Inferior parietal cortex (tissue), 1 donor: ENCODE data around the gene FYCO1.
"Not testable (repeated sequence)": the region's sequence is repeated elsewhere in the genome, so short reads cannot be mapped to it uniquely, and the experiment has no call there.

Source experiments
- DNase-seq: peaks from one replicate; pipeline ENCODE4 v3.0.0-alpha.2; 2016; ENCODE audit errors: extremely low spot score

FYCO1 gene

DNA sequence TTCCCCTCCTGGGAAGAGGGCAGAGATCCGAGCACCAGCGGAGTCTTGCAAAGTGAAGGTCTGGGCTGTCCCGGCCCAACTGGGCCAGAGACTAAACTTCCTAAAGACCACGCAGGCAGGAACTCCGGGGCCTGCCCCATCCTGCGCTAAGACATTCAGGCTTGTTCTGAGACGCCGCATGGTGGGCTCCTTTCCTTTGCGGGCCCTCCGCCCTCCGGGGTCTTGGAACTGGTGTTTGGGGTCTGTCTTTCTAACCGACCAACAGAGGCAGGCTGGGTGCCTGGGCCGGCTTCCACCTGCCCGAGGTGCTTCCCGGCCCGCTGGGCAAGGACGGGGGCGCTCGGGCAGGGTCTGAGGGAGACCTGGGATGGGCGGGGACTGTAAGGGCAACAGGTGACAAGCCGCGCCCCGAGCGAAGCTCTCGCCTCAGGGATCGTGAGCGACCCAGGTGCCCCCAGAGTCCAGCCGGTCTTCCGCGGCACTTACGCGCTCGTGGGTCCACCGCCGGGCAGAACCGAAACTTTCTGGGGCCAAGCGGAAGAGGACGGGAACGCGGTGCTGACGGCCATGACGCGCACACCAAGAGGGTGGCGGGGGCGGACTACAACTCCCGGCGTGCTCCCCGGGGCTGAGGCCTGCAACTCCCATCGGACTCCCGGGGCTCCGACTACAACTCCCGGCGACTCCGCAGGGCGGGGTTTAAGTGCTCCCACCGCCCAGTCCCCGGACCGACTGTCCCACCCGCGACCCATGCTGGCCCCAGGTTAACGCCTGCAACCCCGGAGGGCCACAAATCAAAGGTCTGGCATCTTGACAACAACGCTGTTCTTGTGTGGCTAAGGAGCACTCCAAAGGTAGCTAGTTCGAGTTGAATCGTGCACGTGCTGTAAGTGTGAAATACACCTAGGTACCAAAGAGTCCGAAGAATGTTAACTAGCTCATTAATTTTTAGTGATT, at the start of gene FYCO1:
TSS of gene FYCO1 (minus strand) at position 589 of the 957 bp plus-strand sequence. CDS start 10,914 bp downstream, outside the sequence.
- DNase-seq = peak; percentile 83

DNA sequence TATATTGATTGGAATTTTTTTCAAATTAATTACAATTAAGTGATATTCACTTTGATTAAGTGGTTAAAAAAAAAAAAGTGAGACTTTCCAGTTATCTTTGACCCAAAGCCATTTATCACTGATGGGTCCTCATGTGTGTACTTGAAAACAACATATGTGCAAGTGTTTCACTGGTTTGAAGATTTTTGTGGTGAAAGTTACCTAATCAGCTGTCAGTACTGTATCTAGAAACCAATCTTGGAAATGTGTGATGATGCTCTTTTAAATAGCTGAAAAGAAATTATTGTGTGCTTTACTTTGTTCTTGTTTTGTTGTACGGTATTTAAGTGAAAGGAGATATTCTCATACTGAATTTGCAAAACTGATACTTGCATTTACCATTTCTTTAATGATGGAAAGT, 43.3 kb upstream of the FYCO1 start:
- no peak for DNase-seq

- not testable (repeated sequence) for DNase-seq
These were observed 42.4 kb upstream of the FYCO1 start for GRCh38 chr3:46038071-46038470.

- no peak for DNase-seq
These were observed 40.6 kb upstream of the FYCO1 start for GRCh38 chr3:46036191-46036590.

- DNase-seq = no peak
These were observed 36.1 kb upstream of the FYCO1 start for GRCh38 chr3:46031747-46032146.

DNA sequence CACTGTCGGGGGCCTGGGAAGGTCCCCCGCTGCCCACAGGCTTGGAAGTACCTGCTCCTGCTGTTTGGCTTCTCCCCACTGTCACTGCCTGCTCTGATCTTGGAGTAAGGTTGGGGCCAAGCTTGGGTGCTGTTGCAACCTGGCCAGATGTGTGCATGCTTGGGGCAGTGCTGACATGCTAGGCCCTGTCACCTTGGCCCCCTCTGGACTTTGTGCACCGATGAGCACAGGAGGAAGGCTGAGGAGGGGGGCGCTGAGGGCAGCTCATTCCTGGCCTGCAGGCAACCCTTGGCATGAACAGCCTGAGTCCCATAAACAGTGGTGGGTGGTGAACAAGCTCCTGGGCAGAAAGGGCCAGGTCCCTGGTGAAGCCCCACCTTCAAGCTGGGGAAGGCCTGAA, 35.6 kb upstream of the FYCO1 start:
- no peak for DNase-seq

DNA sequence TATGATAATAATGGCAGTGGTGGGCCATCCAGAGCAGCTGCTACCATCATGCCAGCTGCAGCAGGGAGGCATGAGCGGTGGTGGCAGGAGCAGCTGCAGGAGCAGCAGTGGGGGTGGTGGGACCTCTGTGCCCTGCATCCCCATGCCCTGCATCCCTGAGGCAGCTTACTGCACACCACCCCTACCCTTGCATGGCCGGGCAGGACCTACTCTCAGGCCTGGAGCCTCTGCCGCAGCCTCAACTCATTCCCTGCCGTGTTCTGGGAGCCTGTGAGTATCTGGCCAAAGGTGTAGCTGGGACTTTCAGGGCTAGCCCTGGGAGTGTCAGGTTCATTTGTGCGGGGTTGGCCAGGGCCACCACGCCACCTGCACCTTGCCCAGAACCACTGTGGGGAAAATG, 35.0 kb upstream of the FYCO1 start:
- DNase-seq = no peak

GRCh38 chr3:46029953-46030543, 34.4 kb upstream of the FYCO1 start:
- DNase-seq = no peak

DNA sequence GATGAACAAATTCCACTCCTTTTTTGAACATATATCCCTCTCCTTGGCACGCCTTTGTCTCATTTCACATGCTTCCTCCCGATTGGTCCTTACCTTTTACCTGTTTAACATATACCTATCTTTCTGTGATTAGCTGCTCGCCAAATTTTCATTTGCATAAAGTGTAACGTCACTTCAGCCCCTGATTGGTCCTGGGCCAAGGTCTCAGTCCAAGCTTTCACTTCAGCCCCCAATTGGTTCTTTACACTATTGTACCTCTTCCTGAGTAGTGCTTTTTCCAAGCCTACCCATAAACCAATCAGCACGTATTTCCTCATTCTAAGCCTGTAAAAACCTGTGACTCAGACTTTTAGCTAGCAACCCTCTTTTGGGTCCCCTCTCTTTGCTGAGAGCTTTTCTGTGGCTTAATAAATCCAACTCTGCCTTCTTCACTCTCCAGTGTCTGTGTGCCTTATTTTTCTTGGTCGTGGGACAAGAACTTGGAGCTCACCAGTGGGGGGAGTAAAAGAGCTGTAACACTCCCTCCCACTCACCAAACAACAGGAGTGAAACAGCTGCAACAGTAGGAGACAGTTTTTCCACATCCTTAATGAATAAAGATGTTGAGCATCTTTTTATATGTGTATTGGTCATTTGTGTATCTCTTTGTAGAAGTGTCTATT, 32.2 kb upstream of the FYCO1 start:
- no peak for DNase-seq

GRCh38 chr3:46027021-46027705, 31.5 kb upstream of the FYCO1 start, which contains the start of gene XCR1:
XCR1 (minus strand) TSS chr3:46027483; CDS start chr3:46021947, 5,536 bp downstream.
- no peak for DNase-seq

- no peak for DNase-seq
These were observed 29.5 kb upstream of the FYCO1 start for GRCh38 chr3:46025139-46025538.

- no peak for DNase-seq
These were observed 28.5 kb upstream of the FYCO1 start for GRCh38 chr3:46024131-46024530.

DNA sequence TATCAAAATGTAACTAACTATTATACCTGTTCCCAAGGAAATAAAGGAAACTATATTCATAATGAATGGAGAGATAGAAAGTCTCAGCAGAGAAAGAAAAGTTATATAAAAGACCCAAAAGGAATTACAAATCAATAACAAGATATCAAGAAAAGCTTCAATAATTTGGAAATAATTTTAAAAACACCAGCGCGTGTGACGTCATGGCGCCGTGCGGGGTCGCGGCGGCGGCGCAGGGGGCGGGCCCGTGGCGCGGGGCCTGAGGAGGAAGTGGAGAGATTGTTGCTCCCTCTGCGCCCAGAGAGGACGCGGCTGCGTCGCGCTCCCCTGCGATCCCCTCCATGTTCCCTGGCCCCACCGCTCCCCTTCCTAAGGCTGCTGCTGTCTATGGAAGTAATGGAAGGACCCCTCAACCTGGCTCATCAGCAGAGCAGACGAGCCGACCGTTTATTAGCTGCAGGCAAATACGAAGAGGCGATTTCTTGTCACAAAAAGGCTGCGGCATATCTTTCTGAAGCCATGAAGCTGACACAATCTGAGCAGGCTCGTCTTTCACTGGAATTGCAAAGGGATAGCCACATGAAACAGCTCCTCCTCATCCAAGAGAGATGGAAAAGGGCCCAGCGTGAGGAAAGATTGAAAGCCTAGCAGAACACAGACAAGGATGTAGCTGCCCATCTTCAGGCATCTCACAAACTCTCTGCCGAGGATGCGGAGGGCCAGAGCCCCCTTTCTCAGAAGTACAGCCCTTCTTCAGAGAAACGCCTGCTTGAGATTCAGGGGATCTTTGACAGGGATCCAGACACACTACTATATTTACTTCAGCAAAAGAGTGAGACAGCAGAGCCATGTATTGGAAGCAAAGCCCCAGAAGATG, 27.5 kb upstream of the FYCO1 start:
- DNase-seq = no peak

DNA sequence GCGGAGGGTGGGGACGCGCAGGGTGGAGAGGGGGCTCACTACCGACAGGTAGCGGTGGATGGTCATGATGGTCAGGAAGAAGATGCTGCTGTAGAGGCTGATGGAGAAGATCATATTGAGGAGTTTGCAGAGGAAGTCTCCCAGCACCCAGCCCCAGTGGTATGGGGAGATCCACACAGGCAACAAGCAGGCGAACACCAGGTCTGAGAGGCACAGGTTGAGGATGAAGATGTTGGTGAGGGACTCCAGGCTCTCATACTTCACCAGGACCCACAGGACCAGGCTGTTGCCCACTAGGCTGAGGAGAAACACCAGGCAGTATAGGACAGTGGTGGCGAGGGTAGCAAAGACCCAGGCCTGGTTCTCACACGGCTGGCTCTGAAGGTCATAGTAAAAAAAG, 25.9 kb upstream of the FYCO1 start:
- no peak for DNase-seq

GRCh38 chr3:46020766-46021510, 25.3 kb upstream of the FYCO1 start:
- no peak for DNase-seq

DNA sequence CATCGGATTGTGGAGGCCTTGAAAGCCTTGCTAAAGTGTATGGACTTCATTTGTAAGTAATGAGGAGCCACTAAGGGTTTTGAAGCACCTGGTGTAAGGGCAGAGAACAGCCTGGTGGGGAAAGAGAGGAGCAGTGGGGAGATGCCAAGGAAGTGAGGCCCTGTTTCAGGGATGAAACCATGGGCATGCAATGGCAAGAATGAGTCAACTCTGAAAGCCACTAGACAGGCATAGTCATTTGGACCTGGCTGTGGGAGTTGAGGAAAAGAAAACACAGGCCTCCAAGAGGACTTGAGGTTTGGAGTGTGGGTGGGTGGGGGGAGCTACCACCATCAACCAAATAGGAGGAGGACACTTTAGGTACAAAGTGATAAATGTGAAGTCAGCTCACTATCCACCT, 24.1 kb upstream of the FYCO1 start:
- no peak for DNase-seq

DNA sequence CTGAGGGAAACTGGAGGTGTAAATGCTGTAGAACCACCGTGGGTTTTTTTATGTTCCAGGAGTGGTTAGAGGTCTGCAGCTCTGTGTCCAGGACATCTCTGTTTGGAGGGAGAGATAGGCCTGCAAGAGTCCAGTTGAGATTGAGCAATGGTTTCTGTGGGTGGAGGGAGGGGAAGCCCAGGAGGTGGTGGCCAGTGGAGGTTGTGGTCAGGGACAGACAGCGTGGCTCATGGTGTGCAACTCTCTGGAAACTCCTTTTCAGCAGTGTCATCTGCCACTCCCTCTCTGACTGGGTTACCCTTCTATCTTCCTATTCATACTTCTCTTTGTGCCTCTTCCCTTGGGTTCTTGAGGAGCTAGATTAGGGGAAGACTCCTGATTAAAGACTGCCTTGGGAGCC, 22.1 kb upstream of the FYCO1 start:
- no peak for DNase-seq

DNA sequence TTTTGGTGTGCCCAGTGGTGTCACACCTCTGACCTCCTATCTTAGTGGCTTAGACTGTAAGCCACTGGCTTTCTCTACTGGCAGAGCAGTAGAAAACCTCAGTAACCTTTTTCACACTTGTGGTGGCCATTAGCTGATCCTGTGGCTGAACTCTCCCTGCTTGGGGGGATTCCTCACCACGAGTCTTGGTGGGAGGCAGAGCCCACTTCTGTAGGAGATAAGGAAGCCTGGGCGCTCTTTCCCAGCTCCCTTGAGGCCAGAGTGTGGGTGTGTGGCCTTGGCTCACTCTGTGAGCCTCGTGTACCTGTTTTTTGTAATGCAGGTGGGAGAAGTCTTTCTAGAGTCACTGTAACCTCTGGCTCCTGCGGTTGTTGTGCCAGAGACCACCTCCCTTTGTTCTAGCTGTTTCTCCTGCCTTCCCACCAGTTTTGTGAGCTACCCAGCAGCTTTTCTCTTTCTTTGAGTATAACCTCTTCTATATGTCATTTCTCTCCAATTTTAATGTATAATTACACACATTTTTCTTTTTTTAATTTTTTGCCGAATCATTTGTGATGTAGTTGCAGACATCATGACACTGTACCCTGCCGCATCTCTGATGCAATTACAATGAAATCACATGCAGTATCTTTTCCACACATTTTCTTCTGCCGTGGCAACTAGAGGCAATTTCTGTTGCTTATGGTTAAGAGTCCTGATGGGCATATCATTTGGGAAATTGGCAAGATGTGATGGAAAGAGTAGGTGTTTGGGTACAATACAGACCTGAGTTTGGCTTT, 17.9 kb upstream of the FYCO1 start:
- no peak for DNase-seq

DNA sequence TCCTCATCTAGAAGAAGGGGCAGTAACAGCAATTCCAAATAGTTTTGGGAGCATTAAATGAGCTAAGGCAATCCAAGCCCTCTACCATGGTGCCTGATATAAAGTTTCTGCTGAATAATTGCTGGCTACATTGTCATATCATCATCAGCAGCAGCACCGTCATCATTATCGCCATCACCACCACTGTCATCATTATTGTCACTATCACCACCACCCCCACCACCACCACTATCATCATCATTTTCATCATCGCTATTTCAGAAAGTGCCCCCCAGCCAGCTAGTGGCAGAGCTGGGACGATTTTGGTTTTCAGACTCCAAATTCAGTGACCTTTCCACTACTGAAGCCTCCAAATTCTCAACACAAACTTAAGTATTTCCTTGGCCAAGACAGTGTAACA, 16.6 kb upstream of the FYCO1 start:
- no peak for DNase-seq
